Measurements from ENCODE around the gene ACOX2.

The ACOX2 gene

DNA sequence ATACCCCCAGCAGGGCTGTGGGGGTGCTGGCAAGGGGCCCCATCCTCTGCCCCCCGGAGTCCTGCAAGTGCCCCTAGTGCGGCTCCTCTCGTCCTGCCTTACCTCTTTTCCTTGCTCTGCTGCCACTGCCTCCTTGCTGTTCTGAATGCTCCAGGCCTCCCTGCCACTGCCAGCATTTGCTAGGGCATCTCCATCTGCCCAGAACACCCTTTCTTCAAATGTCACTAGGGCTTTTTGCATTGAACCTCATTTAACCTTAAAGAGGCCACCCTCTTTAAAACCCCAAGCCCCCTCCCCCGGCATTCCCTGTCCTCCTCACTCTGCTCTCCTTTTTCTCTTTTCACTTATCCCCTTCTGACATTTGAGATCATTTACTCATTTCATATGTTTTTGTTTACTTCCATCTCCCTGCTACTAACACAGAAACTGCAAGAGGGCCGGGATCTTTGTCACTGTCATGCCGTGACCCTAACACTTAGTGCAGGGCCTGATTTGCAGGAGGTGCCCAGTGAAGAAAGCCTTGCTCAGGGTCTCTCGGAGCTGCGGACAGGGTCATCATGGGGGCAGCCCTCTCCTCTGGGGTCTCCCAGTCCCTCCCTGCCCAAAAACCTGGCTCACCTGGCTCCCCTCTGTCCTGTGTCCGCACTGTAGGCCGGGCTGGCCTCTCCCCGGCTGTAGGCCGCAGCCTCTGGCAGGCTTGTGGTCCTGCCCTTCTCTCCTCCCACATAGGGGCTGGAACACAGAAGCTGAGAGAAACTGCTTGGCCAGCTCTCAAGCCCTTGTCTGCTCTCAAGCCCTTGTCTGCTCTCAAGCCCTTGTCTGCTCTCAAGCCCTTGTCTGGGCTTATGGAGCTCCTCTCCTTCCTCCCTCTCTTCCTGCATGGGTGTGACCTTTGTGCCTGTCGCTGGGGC lies at the start of gene ACOX2:
TSS of gene ACOX2 (minus strand) at position 690 of the 911 bp plus-strand sequence. CDS start 2,084 bp downstream, outside the sequence.
- DNase-seq: no peak

DNA sequence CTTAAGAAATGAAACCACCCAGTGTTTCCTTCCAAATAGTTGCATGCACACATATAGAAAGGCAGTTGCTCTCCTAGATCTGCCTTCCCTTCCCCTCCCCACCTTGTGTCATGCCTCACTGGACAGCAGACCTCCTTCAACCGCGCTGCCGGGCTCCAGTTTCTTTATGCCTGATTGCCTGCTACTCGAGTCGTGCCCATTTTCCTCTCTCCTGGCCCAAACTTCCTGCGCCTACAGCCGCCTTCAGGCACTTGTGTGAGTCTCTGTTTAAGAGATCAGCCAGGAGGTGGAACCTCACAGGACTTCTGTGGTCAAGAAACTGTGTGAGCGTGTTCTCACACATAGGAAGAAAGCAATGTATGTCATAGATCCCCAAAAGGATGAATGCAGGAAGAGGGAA lies 49.0 kb upstream of the ACOX2 start:
- DNase-seq: no peak

DNA sequence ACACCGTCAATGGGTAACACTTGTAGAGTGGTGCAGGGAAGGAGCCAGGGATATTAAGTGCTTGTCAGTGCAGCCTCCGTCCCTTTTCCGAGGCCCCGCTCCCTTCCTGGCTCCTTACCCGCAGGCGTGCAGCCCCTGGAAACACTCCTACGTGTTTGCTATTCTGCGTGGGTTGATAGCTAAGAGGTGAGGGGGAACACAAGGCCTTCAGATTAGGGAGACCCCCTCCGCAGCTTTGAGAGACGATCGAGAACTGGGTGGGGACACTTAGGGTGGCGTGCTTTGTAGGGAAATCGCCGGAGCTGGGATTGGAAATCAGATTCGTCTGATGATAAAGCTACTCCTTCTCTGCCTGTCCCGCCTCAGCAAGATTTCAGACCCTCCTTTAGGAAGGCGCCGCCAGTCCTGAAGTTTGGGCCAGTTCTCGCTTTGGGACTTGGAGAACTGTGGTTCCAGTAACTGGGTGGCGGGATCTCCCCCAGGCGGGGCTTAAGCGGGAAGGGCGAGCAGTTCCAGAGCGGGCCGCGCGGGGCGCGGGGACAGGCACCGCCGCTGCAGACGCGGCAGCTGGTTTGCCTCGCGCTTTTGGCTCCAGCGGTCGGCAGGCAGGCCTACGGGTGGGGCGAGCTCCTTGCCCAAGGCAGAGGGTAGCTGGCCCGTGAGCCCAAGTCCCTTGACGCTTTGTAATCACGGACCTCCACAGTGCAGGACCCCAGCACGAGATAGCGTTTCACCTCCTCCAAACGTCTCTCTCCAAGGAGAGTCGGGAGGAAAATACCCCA lies 48.2 kb upstream of the ACOX2 start:
- DNase-seq: peak; percentile 38

DNA sequence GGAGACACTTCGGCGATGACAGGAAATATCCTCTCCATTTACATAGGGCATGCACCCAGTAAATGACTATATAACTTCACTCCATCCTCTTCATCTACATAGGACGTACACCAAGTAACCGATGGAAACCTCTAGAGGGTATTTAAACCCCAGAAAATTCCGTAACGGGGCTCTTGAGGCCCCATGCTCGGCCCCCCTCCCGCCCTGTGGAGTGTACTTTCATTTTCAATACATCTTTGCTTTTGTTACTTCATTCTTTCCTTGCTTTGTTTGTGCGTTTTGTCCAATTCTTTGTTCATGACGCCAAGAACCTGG lies 47.7 kb upstream of the ACOX2 start:
- DNase-seq: no peak

DNA sequence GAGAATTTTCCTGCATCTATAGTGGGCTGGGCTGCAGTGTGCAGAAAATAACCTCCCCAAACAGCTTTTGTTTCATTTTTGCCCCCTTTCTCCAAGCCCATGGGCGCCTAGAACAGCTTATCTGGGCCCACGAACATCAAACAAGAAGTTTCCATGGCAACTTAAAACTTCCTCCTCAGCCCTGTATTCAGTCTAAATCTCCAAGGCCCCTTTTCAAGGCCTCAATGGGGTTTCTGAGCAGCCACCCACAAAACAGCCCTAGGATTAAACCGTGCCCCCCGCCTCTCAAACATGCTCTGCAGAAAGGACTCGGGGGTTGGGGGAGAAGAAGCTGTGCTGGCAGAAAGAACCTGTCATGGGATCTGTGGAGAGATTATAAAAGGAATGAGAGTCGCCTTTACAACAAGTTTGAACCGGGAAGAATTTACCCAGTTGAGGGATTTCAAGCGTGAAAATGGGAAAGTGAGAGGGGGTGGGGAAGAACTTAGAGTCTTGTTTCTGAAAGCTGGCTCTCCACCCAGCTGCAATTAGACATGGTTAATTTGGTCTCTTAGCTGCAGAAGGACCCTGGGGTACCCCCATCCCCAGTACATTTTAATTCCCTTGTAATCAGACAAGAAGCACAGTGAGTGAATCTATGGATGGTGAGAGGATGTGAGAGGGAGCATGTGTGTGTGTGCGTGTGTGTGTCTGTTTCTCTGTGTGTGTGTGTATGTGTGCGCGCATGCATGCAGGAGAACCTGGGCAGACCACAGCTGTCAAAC lies 44.5 kb upstream of the ACOX2 start:
- DNase-seq: no peak

DNA sequence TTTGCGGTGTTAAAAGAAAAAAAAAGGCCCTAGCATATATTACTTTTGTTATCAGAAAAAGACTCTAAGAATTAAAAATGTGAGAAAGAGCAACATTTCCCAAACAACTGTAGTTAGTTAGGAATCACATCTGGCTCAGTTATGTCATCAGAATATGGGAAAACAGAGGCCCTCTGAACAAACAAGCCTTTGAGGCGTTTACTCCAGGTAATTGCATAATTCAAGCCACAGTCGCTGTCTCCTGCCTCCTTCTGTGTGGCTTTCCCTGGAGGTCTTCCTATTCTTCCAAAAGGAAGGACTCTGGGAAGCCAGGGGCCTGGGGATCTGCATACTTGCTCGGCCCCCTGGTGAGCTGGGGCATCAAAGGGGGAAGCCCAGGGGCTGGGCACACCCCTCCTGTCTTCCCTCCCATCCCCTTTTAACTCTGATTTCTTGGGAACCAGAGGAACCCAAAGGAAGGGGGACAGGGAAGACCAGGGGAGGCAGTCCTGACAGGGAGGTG lies 43.9 kb upstream of the ACOX2 start:
- DNase-seq: no peak

DNA sequence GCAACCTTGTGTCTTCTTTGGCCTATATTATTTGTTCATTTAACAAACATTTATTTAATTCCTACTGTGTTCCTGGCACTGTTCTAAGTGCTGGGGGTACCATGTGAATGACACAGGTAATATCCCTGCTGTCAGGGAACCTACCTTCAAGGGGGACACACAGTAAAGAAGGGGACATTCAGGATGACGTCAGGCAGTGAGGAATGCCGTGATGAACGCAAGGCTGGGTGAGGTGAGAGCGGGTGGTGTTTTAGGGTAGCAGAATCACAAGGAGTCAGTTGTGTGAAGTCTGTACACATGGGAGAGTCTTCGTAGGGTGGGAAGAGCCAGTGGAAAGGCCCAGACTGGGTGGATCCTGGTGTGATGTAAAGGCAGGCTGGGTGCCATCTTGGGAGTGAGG lies 41.9 kb upstream of the ACOX2 start:
- DNase-seq: no peak

DNA sequence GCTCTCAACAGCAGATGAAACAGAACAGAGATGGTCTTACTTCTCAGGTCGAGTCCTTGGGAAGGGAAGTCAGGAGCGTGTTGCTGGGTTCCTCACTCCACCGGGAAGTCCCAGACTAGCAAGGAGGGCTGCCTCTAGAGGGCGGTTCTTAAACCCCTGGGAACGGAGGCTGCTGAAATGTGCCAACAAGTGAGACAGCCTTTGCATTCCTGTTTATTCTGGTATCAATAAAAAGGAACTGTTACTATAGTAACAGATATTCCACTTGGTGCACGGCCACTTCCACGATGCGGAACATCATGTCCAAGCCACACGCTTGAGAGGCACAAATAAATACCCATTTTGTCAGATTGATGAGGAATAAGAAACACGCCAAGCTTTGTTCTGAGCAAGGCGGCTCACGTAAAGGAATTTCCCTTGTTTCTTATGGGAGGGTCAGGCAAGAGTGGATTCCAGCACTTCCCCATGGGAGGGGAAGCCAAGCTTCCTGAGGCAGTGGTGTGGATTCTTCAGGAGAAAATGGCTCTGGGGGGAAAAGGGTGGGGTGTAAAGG lies 40.4 kb upstream of the ACOX2 start, which contains the start of gene FAM107A:
TSS of gene FAM107A (minus strand) at position 123 of the 553 bp plus-strand sequence. CDS start 7,531 bp downstream, outside the sequence.
- DNase-seq: no peak

DNA sequence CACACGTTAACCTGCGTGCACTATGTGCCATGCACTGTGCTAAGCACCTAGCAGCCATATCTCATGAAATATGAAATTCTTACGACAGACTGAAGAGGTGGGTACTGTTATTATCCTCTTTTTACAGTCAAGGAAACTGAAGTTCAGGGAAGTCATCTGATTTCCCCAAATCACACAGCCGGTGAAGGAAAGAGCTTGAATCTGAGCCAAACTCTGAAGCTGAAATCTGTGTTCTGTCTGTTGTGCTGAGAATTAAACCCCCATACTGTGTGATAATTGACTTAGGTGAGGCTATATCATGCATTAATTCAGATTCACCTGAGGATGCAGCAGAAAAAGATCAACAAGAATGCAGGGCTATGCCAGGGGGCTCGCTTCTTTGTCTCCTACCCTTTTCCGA lies 39.7 kb upstream of the ACOX2 start:
- no peak for DNase-seq

DNA sequence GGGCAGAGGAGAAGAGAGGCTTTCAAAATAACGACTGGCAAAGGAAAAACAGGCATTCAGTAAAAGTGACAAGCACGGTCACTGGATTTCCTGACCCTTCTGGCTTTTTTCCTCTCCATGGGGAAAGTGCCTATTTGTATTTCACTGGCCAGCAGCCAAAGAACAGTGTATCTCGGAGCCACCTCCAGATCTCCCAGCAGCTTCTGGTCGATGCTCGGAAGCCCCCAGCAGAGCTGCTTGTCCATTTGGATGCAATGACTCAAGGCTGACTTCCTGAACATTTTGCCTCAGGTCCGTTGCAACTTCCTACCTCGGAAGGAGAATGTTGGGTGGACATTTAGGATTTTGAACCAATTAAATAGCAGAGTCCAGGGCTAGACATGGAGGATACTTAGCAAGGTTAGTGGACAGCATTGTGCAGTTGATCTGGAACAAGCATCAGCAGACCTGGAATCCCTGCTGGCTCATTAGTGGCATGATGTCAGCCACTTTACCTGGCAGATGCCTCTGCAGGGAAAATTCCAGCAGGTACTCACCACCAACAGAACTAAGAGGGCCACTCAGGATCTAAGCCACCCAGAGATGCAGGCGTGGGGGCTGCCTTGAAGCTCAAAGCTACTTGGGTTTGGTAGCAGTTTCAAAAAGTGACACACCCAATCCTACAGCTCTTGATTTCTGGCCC lies 39.1 kb upstream of the ACOX2 start:
- DNase-seq: no peak

DNA sequence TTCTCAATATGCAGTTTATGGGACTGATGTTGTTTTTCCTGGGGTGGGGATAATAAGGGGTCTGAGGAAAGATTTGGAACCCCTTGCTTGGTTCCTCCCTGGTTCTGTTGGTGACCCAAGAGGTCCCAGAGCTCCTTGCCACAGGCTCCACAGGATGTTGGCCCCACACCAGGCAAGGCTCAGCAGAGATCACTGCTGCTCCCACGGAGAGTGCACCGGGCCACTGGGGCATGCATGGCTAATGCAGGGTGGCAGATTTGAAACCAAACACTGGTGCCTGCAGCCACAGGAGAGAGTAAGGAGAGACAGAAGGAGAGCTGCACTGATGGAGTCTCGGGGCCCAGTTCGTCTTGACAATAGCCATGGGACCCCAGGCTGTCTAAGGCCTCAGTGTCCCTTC lies 37.7 kb upstream of the ACOX2 start:
- DNase-seq: no peak

DNA sequence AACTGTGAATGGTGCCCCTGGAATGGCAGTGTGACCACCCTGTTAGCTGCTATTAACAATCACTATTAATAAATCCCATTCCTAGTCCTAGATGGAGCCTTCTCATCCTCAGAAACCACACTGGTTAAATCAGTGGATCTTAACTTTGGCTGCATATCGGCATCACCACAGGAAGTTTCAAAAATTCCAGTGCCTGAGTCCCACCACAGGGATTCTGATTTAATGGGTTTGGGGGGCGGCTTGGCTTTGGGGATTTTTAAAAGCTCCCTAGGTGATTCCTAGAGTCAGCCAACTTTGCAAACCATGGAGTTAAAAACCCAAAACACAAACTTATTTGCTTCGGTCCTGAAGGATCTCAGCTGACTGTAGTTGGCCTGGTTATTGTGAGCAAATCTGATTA lies 37.1 kb upstream of the ACOX2 start:
- no peak for DNase-seq

DNA sequence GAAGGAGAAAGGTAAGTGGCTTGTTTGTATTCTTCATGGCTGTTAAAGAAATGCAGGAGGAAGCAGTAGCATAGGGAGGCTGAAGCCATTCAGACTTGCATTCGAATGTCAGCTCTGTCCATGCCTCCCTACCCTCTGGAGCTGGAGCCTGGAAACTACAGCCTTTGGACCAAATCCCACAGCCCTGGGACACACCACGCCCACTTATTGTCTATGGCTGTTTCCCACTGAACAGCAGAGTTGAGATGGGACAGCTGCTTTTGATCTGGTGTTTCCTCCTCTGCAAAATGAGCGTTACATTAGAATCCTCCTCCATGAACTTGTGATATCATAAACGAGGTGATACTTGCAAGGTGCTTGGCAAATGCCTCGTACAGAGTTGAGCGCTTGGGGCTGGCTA lies 36.6 kb upstream of the ACOX2 start:
- DNase-seq: no peak

DNA sequence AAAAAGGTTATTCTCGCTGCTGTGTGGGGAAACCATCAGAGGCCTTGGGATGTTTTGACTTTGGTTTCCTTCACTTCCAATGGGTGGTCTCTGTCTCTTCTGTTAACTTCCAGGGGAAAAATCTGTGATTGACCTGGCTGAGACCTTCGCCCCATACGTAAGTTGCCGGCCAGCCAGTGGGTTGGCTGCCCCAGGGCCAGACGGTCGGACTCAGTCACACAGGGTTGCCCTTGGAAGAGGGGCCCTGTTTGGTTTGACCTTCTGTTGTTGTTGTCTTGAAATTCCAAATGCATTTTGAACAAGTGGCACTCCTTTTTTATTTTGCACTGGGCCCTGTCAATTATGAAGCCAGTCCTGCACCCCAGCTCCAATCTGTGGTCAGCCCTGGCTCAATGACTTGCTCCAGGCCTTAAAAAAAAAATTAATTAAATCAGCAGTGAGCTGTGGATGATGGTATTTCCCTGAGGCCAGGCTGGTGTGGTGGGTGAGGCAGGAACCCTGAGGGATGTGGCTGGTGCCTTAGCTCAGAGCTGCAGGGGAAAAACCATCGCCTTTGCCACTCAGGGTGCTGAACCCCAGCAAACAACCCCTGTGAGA lies 35.7 kb upstream of the ACOX2 start:
- DNase-seq: no peak

DNA sequence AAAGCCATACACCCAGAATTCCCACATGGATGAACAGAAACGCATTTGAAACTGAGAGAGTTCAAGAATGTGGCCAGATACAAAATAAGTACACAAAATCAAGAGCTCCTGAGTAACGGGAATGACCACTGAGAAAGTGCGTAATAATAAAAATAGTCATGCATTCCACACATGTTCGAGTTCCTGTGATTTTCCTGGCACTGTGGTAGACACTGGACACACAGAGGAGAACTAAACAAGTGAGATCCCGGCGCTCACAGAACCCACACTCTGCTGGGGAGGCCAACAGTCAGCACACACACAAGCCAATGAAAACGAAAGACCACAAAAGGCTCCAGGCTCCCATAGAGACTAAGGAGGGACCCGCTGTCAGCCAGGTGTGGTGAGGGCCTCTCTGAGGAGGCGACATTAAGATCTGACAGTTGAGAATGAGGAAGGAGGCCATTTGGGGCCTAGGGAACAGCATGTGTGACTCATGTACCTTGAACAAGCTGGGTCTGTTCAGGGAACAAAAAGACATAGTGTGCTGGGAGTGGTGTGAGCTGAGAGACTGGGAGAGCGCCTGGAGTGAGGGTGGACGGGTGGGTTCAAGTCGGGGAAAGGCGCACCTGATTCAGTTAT lies 35.1 kb upstream of the ACOX2 start:
- no peak for DNase-seq

DNA sequence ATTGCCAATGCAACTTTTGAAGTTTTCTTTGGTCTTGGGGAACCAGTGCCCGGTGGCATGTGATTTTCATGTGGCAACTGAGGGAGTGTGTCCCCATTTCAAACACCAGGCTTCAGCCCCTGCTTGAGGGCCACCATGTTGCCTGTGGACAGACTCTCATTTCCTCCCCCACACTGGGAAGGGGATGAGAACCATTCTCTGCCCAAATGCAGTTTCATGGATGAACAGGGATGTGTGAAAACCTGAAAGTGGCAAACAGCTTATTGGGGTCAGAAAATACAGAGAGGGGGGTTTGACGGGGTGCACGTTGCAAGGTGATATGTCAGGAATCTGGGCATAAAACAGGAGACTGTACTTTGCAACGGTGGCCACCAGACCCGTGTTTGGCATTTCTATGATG lies 33.9 kb upstream of the ACOX2 start:
- no peak for DNase-seq

DNA sequence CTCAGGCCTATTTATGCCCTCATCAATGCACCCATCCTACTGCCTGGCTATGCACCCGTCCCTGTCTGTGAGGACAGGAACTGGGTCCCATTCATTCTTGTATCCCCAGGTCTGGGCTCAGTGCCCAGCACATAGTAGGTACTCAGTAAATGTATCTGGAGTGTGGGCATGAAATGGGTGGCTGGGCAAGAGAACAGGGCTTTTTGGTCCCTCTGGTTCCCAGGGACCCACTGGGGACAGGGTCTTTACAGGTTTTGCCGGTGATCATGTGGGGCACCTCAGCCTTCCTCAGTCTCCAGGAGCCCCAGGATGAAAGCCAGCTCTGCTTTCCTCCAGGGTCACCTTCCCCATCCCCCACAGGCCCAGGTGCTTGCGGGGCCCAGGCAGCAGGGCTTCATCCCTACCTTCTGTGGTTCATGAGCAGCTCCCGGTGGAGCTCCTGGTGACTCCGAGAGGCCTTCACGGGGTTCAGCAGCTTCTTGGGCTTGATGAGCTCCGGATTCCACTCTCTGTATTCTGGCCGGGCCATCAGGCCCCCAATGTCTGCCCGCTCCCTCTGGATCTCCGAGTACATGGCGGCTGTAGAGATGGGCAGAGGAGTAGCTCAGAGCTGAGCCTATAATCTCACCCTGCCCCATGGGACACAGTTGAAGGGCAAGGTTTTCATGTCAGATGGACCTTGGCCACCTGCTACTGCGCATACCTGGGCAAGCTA lies 32.5 kb upstream of the ACOX2 start:
- no peak for DNase-seq

DNA sequence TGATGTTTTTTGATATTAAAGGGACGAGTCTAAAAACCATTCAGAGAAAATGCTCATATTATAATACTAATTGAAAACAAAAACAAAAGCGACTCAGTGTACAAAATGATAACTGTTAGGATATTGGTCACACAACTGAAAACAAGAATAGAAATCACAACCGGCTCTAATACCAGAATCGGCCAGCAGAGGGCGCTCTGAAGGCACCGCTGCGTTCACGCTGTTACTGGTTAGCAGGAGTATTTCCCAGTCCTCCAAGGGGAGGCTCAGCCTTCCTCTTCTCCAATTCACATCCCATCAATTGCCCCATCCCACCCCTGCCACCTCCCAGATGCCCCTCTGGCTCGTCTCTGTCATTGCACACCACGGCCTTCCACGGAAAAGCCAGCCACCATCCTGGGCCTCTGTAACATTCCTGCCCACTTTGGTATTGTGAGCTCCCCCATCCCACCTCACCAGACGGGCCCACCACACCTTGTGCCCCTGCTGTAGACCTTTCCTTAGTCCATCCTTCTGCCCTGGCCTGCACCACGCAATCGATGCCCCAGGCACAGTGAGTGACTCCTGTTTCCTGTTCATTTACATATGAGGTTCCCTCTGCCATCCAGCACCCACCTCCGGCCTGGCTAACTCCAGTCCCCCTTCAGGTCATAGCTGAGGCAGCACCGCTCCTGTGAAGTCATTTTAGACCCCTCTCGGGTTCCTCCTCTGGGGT lies 31.7 kb upstream of the ACOX2 start:
- DNase-seq: peak; percentile 21

DNA sequence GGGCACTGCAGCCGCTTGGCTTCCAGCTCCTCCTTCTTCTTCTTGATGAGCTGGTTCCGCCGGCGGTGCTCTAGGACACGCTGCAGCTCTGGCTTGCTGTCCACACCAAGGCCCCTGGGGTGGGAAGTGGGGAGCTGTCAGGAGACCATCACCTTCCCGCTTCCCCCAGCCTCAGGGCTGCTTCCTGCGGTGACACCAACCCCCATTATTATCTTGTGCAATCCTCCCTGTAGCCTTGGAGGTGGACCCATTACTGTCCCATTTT lies 30.2 kb upstream of the ACOX2 start:
- no peak for DNase-seq
